ENCODE results near the gene MUC3A.

The MUC3A gene

GRCh38 chr7:100943693-100944092 is 5.6 kb upstream of the MUC3A start:
- DNase-seq = no peak
- intact Hi-C loops (cut with DNase I) = no loop called here

- intact Hi-C loops (cut with DNase I) = no loop called here
- DNase-seq = no peak
Observed at GRCh38 chr7:100944138-100944537, 5.2 kb upstream of the MUC3A start.

DNA sequence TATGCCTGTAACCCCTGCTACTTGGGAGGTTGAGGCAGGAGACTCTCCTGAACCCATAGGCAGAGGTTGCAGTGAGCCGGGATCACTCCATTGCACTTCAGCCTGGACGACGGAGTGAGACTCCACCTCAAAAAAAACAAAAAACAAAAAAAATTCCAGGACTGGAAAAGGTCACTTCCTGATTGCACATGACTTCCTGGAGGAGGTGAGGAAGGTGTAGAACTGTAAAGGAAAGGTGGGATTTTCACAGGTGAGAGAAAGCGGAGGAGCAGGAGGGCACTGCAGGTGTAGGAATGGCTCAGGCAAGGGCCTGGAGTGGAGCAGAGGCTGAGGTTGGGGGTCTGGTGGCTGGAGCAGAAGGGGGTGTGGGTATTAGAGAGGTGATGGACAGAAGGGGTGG is 3.2 kb upstream of the MUC3A start:
- DNase-seq = no peak

DNA sequence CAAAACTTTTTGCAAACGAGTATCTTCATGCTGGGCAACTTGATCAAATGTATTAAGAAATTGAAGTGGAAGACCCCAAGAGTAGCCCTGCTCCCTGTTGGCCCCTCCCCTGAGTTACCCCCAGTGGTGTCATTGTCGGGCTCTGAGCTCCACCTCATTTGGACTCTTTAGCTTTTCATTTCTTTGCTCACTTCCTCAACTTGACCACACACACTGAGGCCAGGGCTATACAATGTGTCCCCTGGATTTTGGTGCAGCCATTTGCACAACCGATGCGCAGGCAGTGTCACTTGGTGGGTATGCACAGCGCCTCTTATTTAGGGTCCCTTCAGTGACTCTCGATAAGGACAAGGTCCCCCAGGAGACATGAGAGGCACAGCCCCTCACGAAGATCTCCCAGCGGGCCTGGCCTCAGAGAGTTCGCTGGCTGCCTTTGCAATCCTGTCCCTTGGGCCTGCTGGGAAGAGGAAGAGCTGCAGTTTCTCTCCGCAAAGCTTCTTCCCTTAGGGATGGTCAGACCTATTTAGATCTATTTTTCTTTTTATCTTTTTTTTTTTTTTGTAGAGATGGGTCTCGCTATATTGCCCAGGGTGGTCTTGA is 2.5 kb upstream of the MUC3A start:
- no peak for DNase-seq
- intact Hi-C loops (cut with DNase I) = no loop called here

More for the DNA sequence above, 3.2 kb upstream of the MUC3A start:
- intact Hi-C loops (cut with DNase I) = no loop called here

GRCh38 chr7:100947792-100948191 is 1.5 kb upstream of the MUC3A start:
- DNase-seq = peak in 1 of 10 donors; percentile 50
- intact Hi-C loops (cut with DNase I) = no loop called here

DNA sequence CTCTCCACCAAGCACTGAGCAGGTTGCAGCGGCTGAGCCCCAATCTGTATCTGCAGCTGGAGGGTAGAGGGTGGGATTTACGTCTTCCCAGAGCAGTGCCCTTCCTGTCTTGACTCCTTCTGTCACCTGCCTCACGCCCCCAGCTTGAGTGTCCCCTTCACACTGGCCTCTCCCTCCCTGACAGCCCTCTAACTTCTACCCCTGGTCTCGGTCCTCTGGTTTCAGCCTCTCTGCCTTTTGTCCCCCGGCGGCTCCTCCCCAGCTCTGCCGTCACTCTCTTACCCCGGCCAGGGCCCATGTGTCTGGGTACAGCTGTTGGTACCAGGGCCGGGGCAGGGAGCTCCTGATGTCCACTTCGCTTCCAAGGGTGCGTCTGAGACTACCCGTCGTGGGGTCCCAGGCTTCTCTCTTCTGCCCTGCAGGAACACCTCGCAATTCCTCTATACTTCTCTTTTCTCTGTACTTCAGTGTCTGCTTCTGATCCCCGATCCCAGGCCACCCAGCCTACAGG is 654 bp downstream of the MUC3A start:
- intact Hi-C loops (cut with DNase I) = no loop called here

GRCh38 chr7:100951172-100951571 is 1.8 kb downstream of the MUC3A start:
- intact Hi-C loops (cut with DNase I) = no loop called here
- peak in 1 of 10 donors; percentile 22 for DNase-seq

More for the DNA sequence above, 654 bp downstream of the MUC3A start:
- peak in 1 of 10 donors; percentile 78 for DNase-seq

- intact Hi-C loops (cut with DNase I) = no loop called here
- DNase-seq = peak in 1 of 10 donors; percentile 62
Observed at GRCh38 chr7:100951888-100952560, 2.7 kb downstream of the MUC3A start.

- no peak for DNase-seq
- intact Hi-C loops (cut with DNase I) = no loop called here
Observed at GRCh38 chr7:100952641-100953040, 3.3 kb downstream of the MUC3A start.

DNA sequence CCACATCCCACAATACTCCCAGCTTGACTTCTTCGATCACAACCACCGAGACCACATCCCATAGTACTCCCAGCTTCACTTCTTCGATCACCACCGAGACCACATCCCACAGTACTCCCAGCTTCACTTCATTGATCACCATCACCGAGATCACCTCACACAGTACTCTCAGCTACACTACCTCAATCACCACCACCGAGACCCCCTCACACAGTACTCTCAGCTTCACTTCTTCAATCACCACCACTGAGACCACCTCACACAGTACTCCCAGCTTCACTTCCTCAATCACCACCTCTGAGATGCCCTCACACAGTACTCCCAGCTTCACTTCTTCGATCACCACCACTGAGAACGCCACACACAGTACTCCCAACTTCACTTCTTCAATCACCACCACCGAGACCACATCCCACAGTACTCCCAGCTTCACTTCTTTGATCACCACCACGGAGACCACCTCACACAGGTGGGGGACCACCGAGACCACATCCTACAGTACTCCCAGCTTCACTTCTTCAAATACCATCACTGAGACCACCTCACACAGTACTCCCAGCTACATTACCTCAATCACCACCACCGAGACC is 8.6 kb downstream of the MUC3A start:
- DNase-seq = peak in 1 of 10 donors; percentile 1
- intact Hi-C loops (cut with DNase I) = no loop called here

DNA sequence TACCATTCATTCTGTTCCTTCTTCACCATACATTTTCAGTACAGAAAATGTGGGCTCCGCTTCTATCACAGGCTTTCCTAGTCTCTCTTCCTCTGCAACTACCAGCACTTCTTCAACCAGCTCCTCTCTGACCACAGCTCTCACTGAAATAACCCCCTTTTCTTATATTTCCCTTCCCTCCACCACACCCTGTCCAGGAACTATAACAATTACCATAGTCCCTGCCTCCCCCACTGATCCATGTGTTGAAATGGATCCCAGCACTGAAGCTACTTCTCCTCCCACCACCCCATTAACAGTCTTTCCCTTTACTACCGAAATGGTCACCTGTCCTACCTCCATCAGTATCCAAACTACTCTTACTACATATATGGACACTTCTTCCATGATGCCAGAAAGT is 10.6 kb downstream of the MUC3A start:
- no peak for DNase-seq
- intact Hi-C loops (cut with DNase I) = no loop called here

DNA sequence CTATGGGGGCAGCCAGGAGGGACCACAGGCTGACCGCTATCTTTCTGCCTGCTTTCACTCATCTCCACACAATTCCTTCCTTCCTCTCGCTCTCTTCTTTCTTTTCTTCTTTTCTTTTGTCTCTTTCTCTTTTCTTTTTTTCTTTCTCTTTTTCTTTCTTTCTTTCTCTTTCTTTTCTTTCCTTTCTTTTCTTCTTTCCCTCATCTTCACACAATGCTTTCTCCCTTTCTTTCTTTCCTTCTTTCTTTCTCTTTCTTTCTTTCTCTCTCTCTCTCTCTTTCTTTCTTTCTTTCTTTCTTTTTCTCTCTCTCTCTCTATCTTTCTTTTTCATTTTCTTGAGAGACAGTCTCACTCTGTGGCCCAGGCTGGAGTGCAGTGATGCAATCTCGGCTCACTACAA is 13.2 kb downstream of the MUC3A start:
- intact Hi-C loops (cut with DNase I) = no loop called here

DNA sequence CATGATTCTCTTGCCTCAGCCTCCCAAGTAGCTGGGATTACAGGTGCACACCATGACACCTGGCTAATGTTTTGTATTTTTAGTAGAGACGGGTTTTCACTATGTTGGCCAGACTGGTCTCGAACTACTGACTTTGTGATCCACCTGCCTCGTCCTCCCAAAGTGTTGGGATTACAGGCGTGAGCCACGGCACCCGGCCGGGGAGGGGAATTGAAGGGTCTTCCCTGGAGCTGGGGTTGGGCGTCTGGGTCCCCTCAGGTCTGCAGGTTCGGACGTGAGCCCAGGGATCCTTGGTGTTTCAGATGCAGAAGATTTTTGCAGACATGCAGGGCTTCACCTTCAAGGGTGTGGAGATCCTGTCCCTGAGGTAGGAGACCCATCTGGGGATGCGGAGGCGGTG is 14.1 kb downstream of the MUC3A start:
- DNase-seq = no peak
- intact Hi-C loops (cut with DNase I) = no loop called here

More for the DNA sequence above, 13.2 kb downstream of the MUC3A start:
- peak in 1 of 10 donors; percentile 5 for DNase-seq

GRCh38 chr7:100963874-100964273 is 14.5 kb downstream of the MUC3A start:
- intact Hi-C loops (cut with DNase I) = no loop called here
- DNase-seq = peak in 1 of 10 donors; percentile 59

- DNase-seq = peak in 1 of 10 donors; percentile 85
- intact Hi-C loops (cut with DNase I) = loop anchor here (5.0 kb wide), 1 partner anchor 58 kb away; the partner anchor contains the start of gene MUC17
Observed at GRCh38 chr7:100964630-100965029, 15.3 kb downstream of the MUC3A start.

DNA sequence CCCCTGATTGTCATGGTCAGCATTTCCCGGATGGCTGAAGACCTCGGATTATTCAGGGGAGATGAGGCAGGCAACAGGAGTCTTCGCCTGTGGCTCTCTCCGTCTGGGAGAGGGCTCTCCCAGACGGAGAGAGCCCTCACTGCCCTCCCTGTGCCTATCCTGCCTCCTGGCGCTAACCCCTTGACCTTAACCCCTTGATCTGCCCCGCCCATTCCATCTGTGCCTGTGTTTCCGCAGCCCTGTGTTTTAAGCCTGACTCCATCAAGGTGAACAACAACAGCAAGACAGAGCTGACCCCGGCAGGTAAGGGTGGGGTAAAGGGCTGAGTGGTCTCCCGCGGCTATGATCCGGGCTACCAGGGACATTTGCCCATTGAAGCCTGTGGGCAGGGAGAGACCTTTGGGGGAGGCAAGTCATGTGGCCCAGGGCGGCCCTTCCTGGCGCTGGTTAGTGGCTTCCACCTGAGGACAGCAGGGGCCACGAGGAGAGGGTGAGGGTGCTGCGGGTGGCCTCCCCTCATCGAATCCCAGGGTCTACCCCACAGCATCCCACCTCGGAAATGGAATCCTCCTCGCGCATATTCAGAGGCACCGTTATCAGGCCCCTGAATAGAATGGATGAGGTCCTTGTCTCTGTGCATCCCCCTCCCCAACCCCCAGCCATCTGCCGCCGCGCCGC is 15.8 kb downstream of the MUC3A start:
- intact Hi-C loops (cut with DNase I) = loop anchor here (5.0 kb wide), 1 partner anchor 57 kb away; the partner anchor contains the start of gene MUC17

DNA sequence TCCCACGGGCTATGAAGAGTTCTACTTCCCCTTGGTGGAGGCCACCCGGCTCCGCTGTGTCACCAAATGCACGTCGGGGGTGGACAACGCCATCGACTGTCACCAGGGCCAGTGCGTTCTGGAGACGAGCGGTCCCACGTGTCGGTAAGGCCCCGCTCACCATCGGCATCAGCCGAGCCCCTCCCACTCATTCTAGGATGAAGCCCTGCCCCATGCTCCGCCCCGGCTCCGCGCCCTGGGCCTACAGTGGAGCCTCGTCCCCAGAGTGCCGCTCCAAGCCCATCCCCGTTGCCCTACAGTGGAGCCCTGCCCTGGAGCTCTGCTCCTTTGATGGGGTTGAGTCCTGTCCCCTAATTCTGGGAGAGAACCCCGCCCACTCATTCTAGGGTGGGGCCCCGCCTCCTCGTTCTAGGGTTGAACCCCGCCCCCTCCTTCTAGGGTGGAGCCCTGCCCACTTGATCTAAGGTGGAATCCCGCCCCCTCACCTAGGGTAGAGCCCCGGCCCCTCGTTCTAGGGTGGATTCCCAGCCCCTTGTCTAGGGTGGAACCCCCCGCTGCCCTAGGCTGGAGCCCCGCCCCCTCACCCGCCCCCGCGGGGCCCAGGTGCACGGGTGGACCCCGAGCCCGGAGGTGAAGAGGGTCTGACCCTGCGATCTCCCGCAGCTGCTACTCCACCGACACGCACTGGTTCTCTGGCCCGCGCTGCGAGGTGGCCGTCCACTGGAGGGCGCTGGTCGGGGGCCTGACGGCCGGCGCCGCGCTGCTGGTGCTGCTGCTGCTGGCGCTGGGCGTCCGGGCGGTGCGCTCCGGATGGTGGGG is 16.6 kb downstream of the MUC3A start:
- peak in 8 of 10 donors; percentile 20 to 92 (median 53) for DNase-seq
- intact Hi-C loops (cut with DNase I) = loop anchor here (5.0 kb wide), 1 partner anchor 56 kb away; the partner anchor contains the start of gene MUC17

More for the DNA sequence above, 15.8 kb downstream of the MUC3A start:
- peak in 1 of 10 donors; percentile 78 for DNase-seq

DNA sequence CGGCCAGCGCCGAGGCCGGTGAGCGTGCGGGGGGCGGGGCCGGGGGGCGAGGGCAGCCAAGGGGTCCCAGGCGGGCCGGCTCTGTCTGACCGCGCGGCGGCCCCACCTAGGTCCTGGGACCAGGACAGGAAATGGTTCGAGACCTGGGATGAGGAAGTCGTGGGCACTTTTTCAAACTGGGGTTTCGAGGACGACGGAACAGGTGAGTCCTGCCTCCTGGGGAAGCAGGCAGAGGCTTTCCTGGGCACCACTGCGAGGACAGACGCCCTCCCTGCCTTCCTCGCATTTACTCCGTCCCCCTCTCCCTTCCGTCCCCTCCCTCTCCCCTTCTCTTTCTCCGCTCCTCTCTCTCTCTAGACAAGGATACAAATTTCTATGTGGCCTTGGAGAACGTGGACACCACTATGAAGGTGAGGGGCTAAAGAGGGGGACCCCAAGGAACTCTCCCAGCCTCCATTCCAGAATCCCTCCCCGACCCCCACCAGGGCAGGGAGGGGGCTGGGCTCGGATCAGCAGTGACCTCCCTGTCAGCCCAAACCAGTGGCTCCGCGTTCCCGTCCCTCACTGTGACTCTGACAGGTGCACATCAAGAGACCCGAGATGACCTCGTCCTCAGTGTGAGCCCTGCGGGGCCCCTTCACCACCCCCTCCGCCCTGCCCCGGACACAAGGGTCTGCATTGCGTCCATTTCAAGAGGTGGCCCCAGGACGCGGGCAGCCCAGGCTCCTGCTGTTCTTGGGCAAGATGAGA is 17.4 kb downstream of the MUC3A start:
- DNase-seq = peak in 2 of 10 donors; percentile 76 to 88
- intact Hi-C loops (cut with DNase I) = loop anchor here (5.0 kb wide), 1 partner anchor 56 kb away; the partner anchor contains the start of gene MUC17

DNA sequence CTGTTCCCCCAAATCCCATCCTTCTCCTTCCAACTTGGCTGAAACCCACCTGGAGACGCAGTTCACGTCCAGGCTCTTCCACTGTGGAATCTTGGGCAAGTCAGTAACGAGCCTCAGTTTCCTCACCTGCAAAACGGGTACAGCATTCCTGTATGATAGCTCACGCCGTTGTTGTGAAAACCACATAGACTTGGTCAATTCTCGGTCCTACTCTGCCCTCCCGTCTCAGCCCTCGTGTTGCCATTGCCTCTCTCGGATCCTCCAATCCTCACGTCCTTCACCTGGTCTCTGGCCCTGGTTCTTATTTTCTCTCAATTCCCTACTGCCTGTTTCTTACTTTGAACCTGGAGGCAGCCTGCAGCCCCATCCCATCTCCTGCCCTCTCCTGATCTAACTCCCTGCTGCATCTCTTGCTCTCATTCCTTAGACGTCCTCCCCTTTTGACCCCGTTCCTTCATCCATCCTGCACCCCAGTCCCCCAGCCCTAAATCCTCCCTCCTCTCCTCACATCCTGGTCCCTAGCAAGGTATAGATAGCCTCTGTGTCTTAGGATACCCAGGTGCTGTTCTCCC is 18.0 kb downstream of the MUC3A start:
- no peak for DNase-seq
- intact Hi-C loops (cut with DNase I) = loop anchor here (5.0 kb wide), 1 partner anchor 55 kb away; the partner anchor contains the start of gene MUC17

Data from posterior cingulate gyrus (tissue), 11 donors.